Vagina (tissue), 2 donors: Measurements from ENCODE around the gene FBXL7.

Source experiments
- POLR2AphosphoS5 ChIP-seq, 2 donors: sonication (generic); formaldehyde crosslinking; IDR thresholded peaks; one replicate each; pipeline ENCODE4 v1.9.0; 2017; ENCODE audit warnings: antibody characterized with exemption in 2 of 2, mild to moderate bottlenecking in 2 of 2, low read depth in 1 of 2; ENCODE audit not compliant: insufficient read depth in 1 of 2
- TF ChIP-seq, protein P1 (sequence below), 3 experiments: fragments of 450-650 bp in 2 of 3; fragments of 200-600 bp in 1 of 3; sonication (generic) in 1 of 3; IDR thresholded peaks; one replicate each; pipeline ENCODE4 v1.5.1; 2017 to 2019; ENCODE audit warnings: antibody characterized with exemption in 3 of 3, mild to moderate bottlenecking in 2 of 3, moderate library complexity in 2 of 3

DNA sequence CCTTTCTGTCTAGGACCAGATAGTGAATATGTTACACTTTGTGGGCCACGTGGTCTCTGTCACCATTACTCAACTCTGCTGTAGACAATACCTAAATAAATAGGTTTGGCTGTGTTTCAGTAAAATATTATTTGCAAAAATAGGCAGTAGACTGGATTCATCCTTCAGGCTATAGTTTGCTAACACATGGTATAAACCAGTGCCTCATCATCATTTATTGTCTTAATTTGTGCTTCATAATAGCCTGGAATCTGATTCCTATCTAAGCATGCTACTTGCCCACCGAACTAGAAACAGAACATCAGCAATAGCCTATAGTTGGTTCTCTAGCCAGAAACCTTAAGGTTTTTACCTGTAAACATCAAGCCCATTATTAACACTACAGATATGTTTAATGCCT lies 215.6 kb downstream of the FBXL7 start:
- TF ChIP-seq, protein P1, sequence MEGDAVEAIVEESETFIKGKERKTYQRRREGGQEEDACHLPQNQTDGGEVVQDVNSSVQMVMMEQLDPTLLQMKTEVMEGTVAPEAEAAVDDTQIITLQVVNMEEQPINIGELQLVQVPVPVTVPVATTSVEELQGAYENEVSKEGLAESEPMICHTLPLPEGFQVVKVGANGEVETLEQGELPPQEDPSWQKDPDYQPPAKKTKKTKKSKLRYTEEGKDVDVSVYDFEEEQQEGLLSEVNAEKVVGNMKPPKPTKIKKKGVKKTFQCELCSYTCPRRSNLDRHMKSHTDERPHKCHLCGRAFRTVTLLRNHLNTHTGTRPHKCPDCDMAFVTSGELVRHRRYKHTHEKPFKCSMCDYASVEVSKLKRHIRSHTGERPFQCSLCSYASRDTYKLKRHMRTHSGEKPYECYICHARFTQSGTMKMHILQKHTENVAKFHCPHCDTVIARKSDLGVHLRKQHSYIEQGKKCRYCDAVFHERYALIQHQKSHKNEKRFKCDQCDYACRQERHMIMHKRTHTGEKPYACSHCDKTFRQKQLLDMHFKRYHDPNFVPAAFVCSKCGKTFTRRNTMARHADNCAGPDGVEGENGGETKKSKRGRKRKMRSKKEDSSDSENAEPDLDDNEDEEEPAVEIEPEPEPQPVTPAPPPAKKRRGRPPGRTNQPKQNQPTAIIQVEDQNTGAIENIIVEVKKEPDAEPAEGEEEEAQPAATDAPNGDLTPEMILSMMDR (IDR thresholded peaks at IDR 0.05) = no peak
- TF ChIP-seq POLR2AphosphoS5 (IDR thresholded peaks at IDR 0.05; ENCODE audit: insufficient read depth in 1 of 2, low read depth in 1 of 2) = no peak
